ENCODE results near the gene PCDHAC2. TPM values are rescaled to one million over a fixed set of nuclear protein-coding genes. Genes with fewer than 3 reads are reported as not detected.

Gene PCDHAC2
- polyA plus RNA-seq, 4 donors: 0.62 to 1.6 (median 1.0) TPM

- DNase-seq (ENCODE audit: low read depth in 4 of 4, low spot score in 3 of 4): no peak
Measured at GRCh38 chr5:140982083-140982716, 15.9 kb downstream of the PCDHAC2 start.

- DNase-seq (ENCODE audit: low read depth in 4 of 4, low spot score in 3 of 4): no peak
Measured at GRCh38 chr5:140986117-140986521, 19.8 kb downstream of the PCDHAC2 start.

- DNase-seq (ENCODE audit: low read depth in 4 of 4, low spot score in 3 of 4): no peak
Measured at GRCh38 chr5:140988100-140988499, 21.8 kb downstream of the PCDHAC2 start.

- DNase-seq (ENCODE audit: low read depth in 4 of 4, low spot score in 3 of 4): no peak
Measured at GRCh38 chr5:140988608-140989007, 22.3 kb downstream of the PCDHAC2 start.

- DNase-seq (ENCODE audit: low read depth in 4 of 4, low spot score in 3 of 4): no peak
Measured at GRCh38 chr5:140989254-140990020, 23.2 kb downstream of the PCDHAC2 start.

GRCh38 chr5:140992828-140993227 is 26.6 kb downstream of the PCDHAC2 start:
- DNase-seq (ENCODE audit: low read depth in 4 of 4, low spot score in 3 of 4): no peak

GRCh38 chr5:140996060-140996459 is 29.8 kb downstream of the PCDHAC2 start:
- DNase-seq (ENCODE audit: low read depth in 4 of 4, low spot score in 3 of 4): no peak

GRCh38 chr5:140998921-140999410 is 32.7 kb downstream of the PCDHAC2 start:
- no peak for DNase-seq (ENCODE audit: low read depth in 4 of 4, low spot score in 3 of 4)

- no peak for DNase-seq (ENCODE audit: low read depth in 4 of 4, low spot score in 3 of 4)
Measured at GRCh38 chr5:141001446-141001843, 35.2 kb downstream of the PCDHAC2 start.

- DNase-seq (ENCODE audit: low read depth in 4 of 4, low spot score in 3 of 4): no peak
Measured at GRCh38 chr5:141001844-141002604, 35.7 kb downstream of the PCDHAC2 start.

- no peak for DNase-seq (ENCODE audit: low read depth in 4 of 4, low spot score in 3 of 4)
Measured at GRCh38 chr5:141002605-141002965, 36.3 kb downstream of the PCDHAC2 start.

- no peak for DNase-seq (ENCODE audit: low read depth in 4 of 4, low spot score in 3 of 4)
Measured at GRCh38 chr5:141003031-141003430, 36.8 kb downstream of the PCDHAC2 start.

- no peak for DNase-seq (ENCODE audit: low read depth in 4 of 4, low spot score in 3 of 4)
Measured at GRCh38 chr5:141003791-141004611, 37.7 kb downstream of the PCDHAC2 start.

- DNase-seq (ENCODE audit: low read depth in 4 of 4, low spot score in 3 of 4): no peak
Measured at GRCh38 chr5:141007791-141008190, 41.5 kb downstream of the PCDHAC2 start.

GRCh38 chr5:141010047-141010793 is 43.9 kb downstream of the PCDHAC2 start:
- DNase-seq (ENCODE audit: low read depth in 4 of 4, low spot score in 3 of 4): no peak

GRCh38 chr5:141017943-141018342 is 51.7 kb downstream of the PCDHAC2 start:
- DNase-seq (ENCODE audit: low read depth in 4 of 4, low spot score in 3 of 4): no peak
